IPS DF 4.7 (cell line): ENCODE data around the gene FCGR3B.
"Not testable (repeated sequence)": the region's sequence is repeated elsewhere in the genome, so short reads cannot be mapped to it uniquely, and the experiment has no call there.

ENCODE experiments used
- DNase-seq: peaks from one replicate; pipeline ENCODE4 v3.0.0-alpha.2; 2013; ENCODE audit warnings: low spot score; ENCODE audit errors: extremely low read depth

FCGR3B gene

DNA sequence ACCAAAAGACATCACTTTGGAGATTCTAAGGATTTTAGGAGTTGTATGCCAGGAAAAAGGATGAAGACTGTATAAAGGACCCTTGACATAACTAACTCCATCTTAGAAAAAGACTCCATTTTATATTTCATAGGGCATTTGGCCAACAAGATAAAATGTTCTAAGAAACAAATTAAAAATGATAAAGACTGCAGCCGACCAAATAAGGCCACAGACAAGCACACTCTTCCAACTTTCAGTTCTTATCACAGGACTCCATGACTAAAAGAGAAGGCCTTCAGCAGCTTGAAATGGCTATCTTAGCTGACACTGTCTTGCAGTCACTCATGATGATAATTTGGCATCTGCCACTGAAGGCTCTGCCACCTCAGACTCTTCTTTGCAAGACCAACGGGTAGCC, 8.2 kb upstream of the FCGR3B start:
- DNase-seq = not testable (repeated sequence)

DNA sequence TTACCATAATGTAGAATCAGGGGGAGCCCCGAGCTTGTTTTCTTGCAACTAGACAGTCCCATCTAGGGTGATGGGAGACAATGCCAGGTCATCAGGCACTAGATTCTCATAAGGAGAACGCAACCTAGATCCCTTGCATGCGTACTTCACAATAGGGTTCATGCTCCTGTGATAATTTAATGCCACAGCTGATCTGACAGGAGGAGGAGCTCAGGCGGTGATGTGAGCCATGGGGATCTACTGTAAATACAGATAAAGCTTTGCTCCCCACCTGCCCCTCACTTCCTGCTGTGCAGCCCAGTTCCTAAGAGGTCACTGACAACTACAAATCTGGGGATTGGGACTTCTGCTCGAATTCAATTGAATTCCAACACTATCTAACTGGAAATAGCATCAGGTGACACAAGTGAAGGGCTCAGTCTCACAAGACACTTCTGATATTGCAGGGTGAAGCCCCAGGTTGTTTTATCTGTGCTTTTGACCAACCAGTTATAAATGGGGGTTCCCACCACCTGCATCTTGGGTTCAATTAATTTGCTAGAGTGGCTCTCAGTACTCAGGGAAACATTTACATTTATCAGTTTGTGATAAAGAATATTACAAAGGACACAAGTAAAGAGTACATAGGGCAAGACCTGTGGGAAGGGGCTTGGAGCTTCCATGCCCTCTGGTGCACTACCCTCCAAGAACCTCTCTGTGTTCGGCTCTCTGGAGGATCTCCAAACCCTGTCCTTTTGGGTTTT, 7.4 kb upstream of the FCGR3B start:
- DNase-seq = not testable (repeated sequence)

DNA sequence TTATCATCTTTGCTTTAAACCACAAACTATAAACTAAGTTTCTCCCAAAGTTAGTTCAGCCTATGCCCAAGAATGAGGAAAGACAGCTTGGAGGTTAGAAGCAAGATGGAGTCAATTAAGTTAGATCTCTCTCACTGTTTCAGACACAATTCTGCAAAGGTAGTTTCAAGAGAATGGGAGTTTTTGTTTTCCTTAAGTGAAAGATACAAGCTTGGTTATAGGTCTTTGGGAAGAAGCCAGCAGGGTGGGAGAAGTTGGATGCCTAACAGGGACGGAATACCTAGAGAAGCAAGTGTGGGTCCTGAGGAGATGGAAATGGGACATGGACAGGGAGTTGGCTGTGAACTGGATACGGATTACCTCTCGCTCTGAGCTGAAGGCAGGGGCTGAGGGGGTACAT, 6.0 kb upstream of the FCGR3B start:
- DNase-seq = not testable (repeated sequence)

DNA sequence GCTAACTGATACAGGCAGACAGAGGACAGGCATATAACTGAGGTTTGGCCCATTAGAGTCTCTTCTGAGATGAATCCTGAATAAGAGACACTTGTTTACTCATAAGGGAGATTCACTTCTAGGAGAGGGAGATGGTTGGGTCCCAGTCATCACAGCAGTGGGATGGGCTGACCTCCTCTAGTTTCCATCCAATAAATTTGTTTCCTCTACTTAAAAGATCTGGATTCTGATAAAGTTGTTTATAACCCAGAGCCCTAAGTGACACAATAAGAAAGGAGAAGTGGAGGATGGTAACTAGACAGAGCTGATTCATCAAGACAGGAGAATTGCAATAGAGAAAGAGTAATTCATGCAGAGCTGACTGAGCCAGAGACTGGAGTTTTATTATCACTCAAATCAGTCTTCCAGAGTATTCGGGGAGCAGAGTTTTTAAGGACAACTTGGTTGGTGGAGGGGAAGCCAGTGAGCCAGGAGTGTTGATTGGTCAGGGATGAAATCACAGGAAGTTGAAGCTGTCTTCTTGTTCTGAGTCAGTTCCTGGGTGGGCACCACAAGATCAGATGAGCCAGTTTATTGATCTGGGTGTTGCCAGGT, 5.3 kb upstream of the FCGR3B start:
- DNase-seq = not testable (repeated sequence)

DNA sequence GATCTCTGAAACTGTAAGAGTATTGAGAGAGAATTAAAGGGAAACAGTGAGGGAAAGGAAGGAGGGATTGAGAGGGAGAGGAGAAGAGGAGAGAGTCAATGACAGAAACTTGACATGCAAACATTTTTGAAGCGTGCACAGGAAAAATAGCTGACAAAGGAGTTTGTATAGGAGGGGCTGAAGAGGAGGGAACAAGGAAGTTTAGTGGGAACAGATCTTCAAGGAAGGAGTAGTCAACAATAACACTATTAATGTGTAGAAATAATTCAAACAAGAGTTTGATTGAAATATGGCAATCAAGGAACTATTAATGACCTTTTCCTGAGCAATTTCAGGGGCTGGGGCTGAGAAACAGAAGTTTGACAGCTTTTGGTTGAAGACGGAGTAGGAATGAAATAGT, 4.0 kb upstream of the FCGR3B start:
- DNase-seq = not testable (repeated sequence)

DNA sequence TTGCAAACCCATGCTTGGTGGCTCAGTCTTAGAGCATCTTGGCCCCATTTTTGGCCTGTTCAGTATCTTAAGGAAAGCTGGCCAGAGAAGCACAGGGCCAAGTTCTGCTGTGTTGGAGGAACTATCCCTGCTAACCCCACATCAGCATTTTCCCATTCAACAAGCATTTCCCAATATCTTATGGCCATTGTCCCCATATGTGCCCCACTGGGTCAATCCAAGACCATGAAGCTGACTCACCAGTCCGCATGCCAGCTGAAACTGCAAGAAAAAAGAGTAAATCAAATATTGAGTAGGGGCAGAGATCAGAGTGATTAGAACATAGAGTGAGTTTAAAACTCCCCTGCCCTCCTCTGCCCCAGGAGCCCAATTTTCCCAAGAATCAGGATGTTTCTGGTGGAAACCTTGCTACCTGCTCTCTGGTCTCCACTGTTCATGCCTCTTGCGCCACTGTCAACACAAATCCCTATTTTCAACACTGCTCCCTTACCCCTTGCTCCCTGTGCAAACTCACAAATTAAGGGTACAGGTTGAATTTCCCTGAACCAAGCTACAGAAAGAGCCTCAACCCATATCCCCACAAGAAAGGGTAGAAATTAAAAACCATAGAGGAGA, 741 bp downstream of the FCGR3B start:
- not testable (repeated sequence) for DNase-seq

DNA sequence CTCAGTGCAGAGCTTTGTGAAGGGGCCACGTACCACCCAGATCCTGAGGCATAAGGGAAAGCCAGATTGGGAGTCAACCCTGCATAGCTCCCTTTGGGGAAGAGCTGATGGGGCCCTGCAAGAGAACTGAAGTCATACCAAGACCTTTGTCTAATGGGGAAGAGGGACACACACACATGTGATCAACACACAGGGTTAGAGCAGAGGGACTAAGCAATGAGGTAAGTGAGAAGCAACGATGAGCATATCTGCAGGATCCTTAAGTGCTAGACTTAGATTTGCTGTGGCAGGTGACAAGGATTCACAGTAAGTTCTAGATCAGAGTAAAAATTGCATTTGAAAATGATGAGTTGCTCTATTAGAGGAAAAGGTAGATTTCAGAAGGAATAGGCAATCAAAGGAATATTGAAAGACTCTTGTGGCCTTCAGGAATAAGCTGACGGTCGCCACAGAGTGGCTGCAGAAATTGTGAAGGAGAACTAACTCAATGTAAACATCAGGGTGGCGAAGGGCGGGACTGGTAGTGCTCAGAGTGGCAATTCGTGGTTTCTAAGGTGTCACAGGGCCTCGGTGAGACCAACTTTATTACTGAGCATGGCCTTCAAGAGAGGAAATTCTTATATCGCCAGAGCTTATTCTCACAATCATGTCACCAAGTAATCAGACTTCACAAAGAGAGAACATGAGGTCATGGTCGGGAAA, 4.4 kb downstream of the FCGR3B start:
- DNase-seq = not testable (repeated sequence)

DNA sequence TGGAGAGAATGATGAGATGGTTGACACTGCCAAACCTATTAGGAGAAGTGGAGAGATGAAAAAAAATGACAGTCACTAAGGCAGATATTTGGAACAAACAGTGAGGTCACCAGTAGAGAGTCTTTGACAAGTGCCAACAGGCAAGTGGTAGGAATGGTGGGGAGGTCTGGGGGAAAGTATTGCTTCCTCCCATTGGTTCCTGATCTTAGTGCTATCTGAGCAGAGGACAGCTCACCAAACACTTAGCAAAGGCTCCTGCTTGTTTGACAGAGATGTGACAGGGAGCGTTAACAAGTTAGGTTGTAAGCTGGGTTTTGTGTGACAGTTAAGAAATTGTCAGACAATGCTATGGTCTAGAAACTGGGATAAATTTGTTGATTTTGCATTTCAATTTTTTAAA, 6.4 kb downstream of the FCGR3B start:
- DNase-seq = not testable (repeated sequence)

DNA sequence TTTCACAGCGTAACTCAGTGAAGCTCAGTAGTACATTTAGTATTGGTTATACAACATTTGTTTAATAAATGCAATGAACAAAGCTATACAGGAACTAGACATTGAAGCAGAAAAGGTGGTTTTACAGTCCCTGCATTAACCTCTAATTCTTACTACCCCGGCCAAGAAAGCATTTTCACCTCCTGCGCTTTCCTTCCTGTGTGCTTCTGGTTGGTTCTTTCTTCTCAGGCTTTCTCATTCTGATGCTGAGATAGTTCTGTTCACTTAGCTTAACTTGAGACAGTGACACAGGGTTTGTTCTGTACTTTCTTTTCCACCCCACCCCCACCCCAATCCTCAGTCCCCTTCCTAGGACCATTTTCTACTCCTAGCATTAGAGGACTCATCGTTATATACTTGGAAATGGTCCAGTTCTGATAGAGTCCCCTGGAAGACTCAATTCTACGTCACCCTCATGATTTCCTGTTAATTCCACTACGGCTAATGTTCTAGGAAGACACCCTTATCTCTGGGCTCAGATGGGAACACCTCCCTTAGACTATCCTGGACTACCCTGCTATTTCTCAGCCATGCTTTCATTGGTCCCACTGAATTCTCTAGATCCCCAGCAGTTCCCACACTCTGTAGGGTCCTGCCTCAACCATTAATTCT, 7.5 kb downstream of the FCGR3B start:
- DNase-seq = not testable (repeated sequence)

DNA sequence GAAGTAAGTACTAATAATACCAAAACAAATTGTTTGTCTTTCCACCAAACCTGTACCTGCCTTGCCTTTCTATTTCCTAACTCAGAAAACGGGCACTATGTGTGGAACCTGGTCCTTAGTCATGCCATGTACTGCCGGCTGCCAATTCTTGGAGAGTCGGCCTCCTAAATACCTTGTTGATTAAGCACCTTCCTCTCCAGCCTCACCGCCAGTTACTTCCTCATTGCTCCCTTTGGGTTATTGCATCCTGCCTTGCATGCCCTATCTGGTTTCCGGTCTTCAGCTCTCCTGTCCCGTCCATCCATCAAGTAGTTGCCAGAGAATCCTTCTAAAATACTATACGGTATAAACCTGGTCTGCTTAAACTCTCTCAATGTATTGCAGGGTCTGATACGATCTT, 8.9 kb downstream of the FCGR3B start:
- DNase-seq = not testable (repeated sequence)

DNA sequence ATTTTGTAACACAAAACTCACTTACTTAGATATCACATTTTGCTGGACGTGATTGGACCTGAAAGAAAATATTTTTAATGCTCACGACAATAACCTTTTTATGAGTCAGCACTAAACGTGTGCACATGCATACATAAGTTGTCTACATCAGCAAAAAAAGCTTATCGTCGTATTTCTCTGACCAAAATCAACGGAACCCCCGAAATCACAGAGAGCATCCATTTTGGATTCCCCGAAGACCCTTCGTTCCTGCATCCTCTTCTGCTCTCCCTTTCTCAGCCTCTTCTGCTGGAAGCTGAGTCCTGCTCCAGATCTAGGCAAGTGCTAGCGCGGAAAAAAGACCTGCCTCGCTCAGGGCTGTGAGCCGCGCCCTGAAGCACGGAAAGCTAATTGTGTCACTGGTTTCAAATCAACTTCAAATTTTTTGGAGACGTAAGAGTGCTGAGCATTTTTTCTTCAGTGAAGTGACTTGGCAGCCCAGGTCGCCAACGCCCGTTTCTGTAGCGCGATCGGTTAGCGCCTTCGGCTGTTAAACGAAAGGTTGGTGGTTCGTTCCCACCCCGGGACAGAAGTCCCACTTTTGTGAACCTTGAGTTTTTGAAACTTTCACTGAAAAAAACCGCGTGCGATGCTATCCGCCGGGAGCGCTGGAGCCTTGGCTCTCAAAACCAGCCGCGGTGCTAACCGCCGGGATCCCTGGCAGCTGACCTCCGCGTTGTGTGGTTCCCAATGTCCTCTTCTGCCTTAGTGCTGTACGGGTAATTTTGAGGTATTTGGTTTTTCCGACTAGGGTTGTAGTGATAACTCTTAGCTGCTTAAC, 9.6 kb downstream of the FCGR3B start:
- peak; percentile 64 for DNase-seq

DNA sequence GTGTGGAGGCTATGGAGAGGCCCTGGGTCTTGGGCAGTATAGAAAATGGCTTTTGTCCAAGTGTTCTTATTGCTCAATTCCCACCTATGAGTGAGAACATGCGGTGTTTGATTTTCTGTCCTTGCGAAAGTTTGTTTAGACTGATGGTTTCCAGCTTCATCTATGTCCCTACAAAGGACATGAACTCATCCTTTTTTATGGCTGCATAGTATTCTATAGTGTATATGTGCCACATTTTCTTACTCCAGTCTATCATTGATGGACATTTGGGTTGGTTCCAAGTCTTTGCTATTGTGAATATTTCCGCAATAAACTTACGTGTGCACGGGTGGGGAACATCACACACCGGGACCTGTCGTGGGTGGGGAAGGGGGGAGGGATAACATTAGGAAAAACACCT, 10.6 kb downstream of the FCGR3B start:
- not testable (repeated sequence) for DNase-seq

DNA sequence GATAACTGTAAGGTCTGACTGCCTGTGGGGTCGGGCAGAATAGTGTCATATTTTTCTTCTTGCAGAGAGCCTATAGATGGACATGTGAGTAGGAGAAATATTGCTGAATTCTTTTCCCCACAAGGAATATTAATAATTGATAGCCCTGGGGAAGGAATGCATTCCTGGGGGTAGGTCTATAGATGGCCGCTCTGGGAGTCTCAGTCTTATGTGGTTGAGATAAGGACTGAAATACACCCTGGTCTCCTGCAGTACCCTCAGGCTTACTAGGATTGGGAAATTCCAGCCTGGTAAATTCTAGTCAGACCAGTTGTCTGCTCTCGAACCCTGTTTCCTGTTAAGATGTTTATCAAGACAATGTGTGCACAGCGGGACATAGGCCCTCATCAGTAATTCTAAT, 12.5 kb downstream of the FCGR3B start:
- DNase-seq = not testable (repeated sequence)

DNA sequence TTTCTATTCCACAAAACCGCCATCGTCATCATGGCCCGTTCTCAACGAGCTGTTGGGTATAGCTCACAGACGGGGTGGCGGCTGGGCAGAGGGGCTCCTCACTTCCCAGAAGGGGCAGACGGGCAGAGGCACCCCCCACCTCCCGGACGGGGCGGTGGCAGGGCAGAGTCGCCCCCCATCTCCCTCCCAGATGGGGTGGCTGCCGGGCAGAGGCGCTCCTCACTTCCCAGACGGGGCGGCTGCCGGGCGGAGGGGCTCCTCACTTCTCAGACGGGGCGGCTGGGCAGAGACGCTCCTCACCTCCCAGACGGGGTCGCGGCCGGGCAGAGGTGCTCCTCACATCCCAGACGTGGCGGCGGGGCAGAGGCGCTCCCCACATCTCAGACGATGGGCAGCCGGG, 14.6 kb downstream of the FCGR3B start:
- not testable (repeated sequence) for DNase-seq

DNA sequence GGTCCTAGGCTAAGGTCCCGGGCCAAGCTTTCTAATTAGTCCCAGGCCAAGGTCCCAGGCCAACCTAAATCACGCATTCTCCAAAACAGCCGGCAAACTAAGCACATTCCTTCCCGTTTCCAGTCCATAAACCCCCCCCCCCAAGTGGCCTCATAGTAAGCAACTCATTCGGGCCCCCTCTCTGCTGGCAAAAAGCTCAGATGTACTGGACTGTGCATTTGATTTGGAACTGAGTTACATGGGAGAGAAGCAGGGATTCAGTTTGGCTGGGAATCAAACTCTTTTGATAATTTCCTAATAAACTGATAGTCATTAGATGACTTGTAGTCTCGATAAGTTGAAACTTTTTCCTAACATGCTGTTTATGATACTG, 17.8 kb downstream of the FCGR3B start:
- DNase-seq = not testable (repeated sequence)

DNA sequence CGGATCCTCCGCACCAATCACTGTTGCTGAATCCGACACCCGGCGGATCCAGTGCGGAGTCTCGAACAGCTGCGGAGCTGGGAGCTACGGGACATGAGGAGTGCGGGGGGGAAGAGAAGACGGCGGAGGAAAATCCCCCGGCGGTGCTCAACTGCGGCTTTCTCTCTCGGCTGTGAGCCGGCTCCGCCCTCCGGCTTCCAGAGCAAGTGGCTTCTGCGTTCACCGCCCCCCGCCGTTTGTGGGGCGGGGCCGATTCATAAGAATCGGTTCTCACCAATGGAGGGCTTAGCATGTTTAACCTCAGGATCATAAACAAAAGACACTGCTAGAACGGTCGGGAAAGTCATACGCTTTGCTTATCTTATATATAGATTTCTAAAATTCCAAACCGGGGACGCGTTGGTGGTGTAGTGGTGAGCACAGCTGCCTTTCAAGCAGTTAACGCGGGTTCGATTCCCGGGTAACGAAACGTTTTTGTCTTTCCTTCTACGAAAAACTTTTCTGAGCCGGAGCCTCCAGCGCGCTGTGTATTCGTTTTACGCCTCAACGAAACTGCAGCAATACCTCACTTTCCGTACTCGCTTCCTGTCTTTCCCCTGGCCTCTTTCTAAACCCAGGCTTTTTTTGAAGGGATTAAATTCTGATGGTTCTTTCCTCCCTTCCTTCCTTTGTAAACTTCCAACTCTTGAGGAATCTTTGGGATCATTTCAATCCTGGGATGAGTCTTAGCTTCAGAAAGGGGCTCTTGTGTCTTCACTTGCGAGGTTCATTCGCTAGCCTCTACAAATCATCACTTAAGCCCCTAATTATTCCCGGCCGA, 18.4 kb downstream of the FCGR3B start:
- peak; percentile 81 for DNase-seq

DNA sequence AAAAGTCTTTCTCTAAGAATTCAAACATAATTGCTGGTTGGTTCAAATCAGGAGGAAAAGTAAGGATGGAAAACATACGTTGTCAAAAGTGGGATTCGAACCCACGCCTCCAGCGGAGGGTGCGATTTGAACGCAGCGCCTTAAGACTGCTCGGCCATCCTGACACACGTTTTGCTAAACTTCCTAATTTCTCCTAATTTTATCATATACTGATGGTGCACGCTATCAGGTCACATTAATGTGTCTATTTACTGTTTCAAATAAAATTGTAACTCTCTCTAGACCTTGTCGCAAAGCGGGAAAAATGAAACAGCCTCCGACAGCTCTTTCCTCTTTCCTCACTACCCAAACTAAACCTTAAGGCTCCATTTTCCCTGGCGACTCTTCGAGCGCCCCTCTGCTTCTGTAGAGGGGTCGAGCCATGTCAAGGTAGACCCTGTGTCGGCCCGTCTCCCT, 19.1 kb downstream of the FCGR3B start:
- not testable (repeated sequence) for DNase-seq

DNA sequence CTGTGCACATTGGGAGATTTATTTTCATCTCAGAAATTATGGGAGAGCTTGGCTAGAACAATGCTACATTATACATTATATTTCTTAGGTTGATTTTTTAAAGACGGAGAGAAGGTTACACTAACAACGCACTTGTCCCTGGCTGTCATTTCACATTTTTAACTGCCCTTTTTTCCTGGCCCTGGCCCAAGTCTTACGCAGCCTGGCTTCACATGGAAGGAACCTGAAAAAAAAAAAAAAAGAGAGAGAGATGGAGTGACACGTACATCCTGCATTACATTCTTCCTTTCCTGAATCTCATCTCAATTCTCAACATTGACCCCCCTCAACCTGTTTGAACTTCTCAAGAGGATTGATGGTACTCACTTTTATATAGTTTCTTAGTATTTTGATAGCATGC, 20.8 kb downstream of the FCGR3B start:
- not testable (repeated sequence) for DNase-seq

DNA sequence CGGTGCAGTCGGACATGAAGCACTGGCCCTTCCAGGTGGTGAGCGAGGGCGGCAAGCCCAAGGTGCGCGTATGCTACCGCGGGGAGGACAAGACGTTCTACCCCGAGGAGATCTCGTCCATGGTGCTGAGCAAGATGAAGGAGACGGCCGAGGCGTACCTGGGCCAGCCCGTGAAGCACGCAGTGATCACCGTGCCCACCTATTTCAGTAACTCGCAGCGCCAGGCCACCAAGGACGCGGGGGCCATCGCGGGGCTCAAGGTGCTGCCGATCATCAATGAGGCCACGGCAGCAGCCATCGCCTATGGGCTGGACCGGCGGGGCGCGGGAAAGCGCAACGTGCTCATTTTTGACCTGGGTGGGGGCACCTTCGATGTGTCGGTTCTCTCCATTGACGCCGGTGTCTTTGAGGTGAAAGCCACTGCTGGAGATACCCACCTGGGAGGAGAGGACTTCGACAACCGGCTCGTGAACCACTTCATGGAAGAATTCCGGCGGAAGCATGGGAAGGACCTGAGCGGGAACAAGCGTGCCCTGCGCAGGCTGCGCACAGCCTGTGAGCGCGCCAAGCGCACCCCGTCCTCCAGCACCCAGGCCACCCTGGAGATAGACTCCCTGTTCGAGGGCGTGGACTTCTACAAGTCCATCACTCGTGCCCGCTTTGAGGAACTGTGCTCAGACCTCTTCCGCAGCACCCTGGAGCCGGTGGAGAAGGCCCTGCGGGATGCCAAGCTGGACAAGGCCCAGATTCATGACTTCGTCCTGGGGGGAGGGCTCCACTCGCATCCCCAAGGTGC, 24.2 kb downstream of the FCGR3B start:
- DNase-seq = not testable (repeated sequence)
